ENCODE measurements around the gene PRR16. TPM values are rescaled to one million over a fixed set of nuclear protein-coding genes. Genes with fewer than 3 reads are reported as not detected.

PRR16 gene
- total RNA-seq, 1 donor, result 22.1 TPM

DNA sequence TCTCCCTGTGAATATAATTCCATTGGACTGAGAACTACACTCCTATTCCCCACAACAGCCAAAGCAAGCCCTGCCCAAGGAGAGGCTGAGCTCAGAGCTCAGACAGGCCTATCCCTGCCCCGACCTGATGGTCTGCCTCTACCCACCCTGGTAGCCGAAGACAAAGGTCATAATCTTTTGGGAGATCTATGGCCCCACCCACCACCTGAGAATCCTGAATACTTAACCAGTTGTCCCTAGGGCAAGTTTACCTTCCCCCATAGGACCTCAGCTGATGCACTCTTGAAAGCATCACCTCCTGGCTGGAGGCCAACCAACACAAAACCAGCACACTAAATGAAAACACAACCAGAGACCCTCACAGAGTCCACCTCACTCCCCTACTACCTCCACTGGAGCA lies 167.5 kb downstream of the PRR16 start:
- H3K4me3 ChIP-seq (ENCODE audit: low read depth, low read length), result no peak overlapping the region
- DNase-seq (ENCODE audit: low read depth), result no peak
- TF ChIP-seq, protein P1, sequence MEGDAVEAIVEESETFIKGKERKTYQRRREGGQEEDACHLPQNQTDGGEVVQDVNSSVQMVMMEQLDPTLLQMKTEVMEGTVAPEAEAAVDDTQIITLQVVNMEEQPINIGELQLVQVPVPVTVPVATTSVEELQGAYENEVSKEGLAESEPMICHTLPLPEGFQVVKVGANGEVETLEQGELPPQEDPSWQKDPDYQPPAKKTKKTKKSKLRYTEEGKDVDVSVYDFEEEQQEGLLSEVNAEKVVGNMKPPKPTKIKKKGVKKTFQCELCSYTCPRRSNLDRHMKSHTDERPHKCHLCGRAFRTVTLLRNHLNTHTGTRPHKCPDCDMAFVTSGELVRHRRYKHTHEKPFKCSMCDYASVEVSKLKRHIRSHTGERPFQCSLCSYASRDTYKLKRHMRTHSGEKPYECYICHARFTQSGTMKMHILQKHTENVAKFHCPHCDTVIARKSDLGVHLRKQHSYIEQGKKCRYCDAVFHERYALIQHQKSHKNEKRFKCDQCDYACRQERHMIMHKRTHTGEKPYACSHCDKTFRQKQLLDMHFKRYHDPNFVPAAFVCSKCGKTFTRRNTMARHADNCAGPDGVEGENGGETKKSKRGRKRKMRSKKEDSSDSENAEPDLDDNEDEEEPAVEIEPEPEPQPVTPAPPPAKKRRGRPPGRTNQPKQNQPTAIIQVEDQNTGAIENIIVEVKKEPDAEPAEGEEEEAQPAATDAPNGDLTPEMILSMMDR (IDR thresholded peaks at IDR 0.05; ENCODE audit: insufficient read depth, low read length), result no peak

DNA sequence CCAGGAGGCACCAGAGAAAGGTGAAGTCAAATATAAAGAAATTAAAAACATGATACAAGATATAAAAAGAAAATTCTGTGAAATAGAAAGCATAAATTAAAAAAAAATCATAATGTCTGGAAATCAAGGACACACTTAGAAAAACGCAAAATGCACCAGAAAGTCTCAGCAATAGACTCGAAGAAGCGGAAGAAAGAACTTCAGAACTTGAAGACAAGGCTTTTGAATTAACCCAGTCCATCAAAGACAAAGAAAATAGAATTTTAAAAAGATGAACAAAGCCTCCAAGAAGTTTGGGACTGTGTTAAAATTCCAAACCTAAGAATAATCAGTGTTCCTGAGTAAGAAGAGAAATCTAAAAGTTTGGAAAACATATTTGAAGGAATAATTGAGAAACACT lies 168.3 kb downstream of the PRR16 start:
- DNase-seq (ENCODE audit: low read depth), result no peak
- TF ChIP-seq, protein P1 (IDR thresholded peaks at IDR 0.05; ENCODE audit: insufficient read depth, low read length), result no peak
- no peak overlapping the region for H3K4me3 ChIP-seq (ENCODE audit: low read depth, low read length)

DNA sequence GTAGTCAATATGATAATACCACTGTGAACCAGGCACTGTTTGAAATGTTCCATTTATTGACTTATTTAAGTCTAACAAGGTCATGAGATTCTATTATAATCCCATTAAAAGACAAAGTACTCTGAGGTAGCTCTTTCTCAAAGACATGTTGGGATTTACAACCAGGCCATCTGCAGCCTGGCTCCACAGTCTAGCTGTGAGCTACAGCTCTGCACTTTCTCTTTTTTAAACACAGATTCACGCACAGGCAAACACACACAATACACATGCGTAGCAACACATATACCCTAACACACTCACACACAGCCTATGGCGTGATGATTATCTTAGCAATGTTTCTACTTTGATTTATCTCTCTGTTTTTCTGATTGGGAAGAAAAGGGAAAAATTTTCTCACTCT lies 174.3 kb downstream of the PRR16 start:
- TF ChIP-seq, protein P1 (IDR thresholded peaks at IDR 0.05; ENCODE audit: insufficient read depth, low read length), result no peak
- H3K4me3 ChIP-seq (ENCODE audit: low read depth, low read length), result no peak overlapping the region
- no peak for DNase-seq (ENCODE audit: low read depth)

DNA sequence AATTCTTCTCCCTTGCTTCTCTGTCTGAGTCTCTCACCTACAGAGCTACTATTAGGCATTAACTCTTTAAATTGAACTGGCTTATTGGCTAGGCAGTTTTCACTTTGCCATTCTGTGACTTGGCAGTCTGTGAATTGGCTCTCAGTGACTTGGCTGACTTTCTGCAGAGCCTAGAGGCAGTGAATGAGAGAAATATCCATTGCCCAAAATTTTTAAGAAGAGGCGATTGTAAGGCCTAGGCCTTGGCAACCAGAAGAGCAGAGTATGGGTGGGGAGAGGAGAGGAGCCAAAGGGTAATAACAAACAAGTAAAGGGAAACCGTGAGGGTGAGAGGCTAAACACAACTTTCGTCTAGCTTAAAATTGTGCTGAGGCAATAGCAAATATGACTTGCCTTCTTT lies 176.7 kb downstream of the PRR16 start:
- no peak for DNase-seq (ENCODE audit: low read depth)
- H3K4me3 ChIP-seq (ENCODE audit: low read depth, low read length), result no peak overlapping the region
- TF ChIP-seq, protein P1 (IDR thresholded peaks at IDR 0.05; ENCODE audit: insufficient read depth, low read length), result no peak

DNA sequence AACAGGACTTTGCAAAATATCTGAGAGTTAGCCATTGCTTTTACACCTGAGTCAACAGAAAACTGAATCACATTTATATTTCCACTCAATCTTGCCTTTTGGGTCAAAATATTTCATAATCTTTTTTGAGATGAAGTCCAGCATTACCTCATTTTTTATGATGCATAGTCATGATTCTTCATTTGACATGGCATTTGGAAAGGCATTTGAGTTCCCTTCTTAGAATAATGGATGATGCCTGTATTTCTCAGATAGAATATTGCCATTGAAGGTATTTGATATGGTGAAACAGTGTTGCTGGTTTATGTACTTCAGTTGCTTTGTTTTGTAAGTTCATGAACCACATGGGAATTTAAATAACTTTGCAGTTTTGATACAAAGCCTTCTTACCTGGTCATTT lies 180.4 kb downstream of the PRR16 start:
- DNase-seq (ENCODE audit: low read depth), result peak; percentile 21
- H3K4me3 ChIP-seq (ENCODE audit: low read depth, low read length), result no peak overlapping the region
- TF ChIP-seq, protein P1 (IDR thresholded peaks at IDR 0.05; ENCODE audit: insufficient read depth, low read length), result no peak

DNA sequence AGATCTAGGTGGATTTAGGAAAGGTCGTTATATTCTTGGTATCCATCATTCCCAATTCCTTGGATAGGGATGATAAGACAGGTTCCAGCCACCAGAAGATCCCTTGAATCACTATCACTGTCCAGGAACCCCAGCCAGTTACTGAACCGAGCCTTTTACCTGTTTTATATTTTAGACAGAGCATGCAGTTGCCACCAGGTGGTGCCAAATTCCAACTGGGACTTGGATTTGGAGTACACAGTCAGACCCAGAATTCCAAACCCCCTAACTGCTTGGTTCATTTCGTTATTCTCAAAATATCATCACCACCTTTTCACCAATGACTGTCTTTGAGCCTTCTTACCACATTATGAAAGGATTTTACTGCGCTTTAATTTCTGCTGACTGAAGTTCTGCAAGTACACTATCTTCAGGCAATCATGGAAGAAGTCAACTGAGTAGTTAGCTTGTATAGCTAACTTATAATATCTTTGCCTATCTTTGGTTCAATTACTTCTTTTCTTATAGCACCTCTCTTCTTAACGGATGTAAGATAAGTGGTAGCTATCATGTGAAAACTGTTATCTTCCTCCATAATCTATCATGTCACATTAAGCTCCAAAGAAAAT lies 191.8 kb downstream of the PRR16 start:
- DNase-seq (ENCODE audit: low read depth), result peak; percentile 35
- TF ChIP-seq, protein P1 (IDR thresholded peaks at IDR 0.05; ENCODE audit: insufficient read depth, low read length), result peak; percentile 65

DNA sequence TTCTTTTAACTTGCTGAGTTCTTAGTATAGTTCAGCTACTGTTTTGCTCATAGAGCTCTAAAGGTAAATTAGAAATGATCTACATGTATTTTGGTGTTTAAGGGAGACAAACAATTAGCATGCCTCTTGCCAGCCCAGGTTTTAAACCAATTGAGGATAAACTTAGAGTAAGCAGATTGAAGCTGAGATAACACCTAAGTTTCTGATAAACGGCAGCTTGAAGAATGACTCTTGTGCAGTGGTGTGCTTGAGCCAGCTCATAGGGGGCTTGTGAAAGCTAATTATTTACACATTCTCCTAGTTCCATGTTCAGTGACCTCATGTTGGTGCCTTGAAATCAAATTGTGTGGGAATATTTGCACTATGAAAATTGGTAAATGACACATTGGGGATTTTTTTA lies 193.0 kb downstream of the PRR16 start:
- DNase-seq (ENCODE audit: low read depth), result no peak
- TF ChIP-seq, protein P1 (IDR thresholded peaks at IDR 0.05; ENCODE audit: insufficient read depth, low read length), result no peak

More for the DNA sequence above, 191.8 kb downstream of the PRR16 start:
- H3K4me3 ChIP-seq (ENCODE audit: low read depth, low read length), result no peak overlapping the region

More for the DNA sequence above, 193.0 kb downstream of the PRR16 start:
- no peak overlapping the region for H3K4me3 ChIP-seq (ENCODE audit: low read depth, low read length)
